ENCODE data around the gene AKR1B1.

GRCh38 chr7:134458341-134458805, 527 bp downstream of the AKR1B1 start:
- TF ChIP-seq GPBP1L1 (CRISPR knock-in tag; IDR thresholded peaks at IDR 0.05) (no peak), NR2C2 (CRISPR knock-in tag; IDR thresholded peaks at IDR 0.05; ENCODE audit: borderline replicate concordance) (no peak), POLR2A (IDR thresholded peaks at IDR 0.05; ENCODE audit: insufficient read depth in 1 of 2, low read depth in 2 of 2, low read length in 2 of 2) (no peak), ZNF510 (CRISPR knock-in tag; IDR thresholded peaks at IDR 0.05; ENCODE audit: low read depth) (no peak), ZSCAN29 (CRISPR knock-in tag; conservative IDR thresholded peaks at IDR 0.05) (0 out of 2 replicates have a peak, but pooled peaks have one; percentile 8), YY1 (IDR thresholded peaks at IDR 0.05; ENCODE audit: insufficient read depth, insufficient replicate concordance, low read depth, low read length) (no peak)
- TF ChIP-seq, protein P1, sequence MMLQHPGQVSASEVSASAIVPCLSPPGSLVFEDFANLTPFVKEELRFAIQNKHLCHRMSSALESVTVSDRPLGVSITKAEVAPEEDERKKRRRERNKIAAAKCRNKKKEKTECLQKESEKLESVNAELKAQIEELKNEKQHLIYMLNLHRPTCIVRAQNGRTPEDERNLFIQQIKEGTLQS (CRISPR knock-in tag; IDR thresholded peaks at IDR 0.05): no peak

All from HepG2 (cell line).